ENCODE measurements around the gene FRMPD2. TPM values are rescaled to one million over a fixed set of nuclear protein-coding genes. Genes with fewer than 3 reads are reported as not detected.
A peak's percentile ranks its signal among the peaks of the same experiment; 100 is the strongest.

Gene FRMPD2
- total and polyA plus RNA-seq, 2 experiments from 2014 or later, result not detected

- peaks cover 20% of the 10 kb centered on the region; the same call in 1 of the 2 replicates for H4K20me1 ChIP-seq (replicated peaks; ENCODE audit: insufficient read depth)
- H3K27me3 ChIP-seq (ENCODE audit: insufficient read depth), result 0 out of 2 replicates have a peak, but pooled peaks cover 6% of the 10 kb centered on the region
- DNase-seq (ENCODE audit: low spot score), result peak; percentile 96
- peaks cover 13% of the 10 kb centered on the region for H3K4me1 ChIP-seq (ENCODE audit: insufficient read depth)
- Mint-ChIP-seq H3K9me3 (no peaks in the 10 kb centered on the region; the same call in 2 of the 3 replicates), H3K4me3 (peak within 1 kb of the TSS; percentile 80), H3K27me3 (ENCODE audit: insufficient read depth, low read depth, poor library complexity) (peaks cover 2% of the 10 kb centered on the region), H3K4me1 (peaks cover 21% of the 10 kb centered on the region), H3K36me3 (ENCODE audit: low read depth) (no peaks in the 10 kb centered on the region), H3K27ac (peak within 1 kb of the TSS; percentile 63)
- H3K9me2 ChIP-seq (ENCODE audit: insufficient read depth), result peaks cover 9% of the 10 kb centered on the region; the same call in 1 of the 2 replicates
- peak within 1 kb of the TSS; percentile 85 for H3K4me2 ChIP-seq
- TF ChIP-seq NANOG (IDR thresholded peaks at IDR 0.05; ENCODE audit: borderline replicate concordance), result no peak
- no peak for TF ChIP-seq ZNF114 (CRISPR knock-in tag; IDR thresholded peaks at IDR 0.05)
- no peak for TF ChIP-seq JUNB (IDR thresholded peaks at IDR 0.05; ENCODE audit: unreplicated experiment)
- TF ChIP-seq CTCF (conservative IDR thresholded peaks at IDR 0.05; ENCODE audit: low read depth in 2 of 2), result peak in 1 of 2 experiments; percentile 30; a peak in 1 of 4 replicates
- TF ChIP-seq, protein P1, sequence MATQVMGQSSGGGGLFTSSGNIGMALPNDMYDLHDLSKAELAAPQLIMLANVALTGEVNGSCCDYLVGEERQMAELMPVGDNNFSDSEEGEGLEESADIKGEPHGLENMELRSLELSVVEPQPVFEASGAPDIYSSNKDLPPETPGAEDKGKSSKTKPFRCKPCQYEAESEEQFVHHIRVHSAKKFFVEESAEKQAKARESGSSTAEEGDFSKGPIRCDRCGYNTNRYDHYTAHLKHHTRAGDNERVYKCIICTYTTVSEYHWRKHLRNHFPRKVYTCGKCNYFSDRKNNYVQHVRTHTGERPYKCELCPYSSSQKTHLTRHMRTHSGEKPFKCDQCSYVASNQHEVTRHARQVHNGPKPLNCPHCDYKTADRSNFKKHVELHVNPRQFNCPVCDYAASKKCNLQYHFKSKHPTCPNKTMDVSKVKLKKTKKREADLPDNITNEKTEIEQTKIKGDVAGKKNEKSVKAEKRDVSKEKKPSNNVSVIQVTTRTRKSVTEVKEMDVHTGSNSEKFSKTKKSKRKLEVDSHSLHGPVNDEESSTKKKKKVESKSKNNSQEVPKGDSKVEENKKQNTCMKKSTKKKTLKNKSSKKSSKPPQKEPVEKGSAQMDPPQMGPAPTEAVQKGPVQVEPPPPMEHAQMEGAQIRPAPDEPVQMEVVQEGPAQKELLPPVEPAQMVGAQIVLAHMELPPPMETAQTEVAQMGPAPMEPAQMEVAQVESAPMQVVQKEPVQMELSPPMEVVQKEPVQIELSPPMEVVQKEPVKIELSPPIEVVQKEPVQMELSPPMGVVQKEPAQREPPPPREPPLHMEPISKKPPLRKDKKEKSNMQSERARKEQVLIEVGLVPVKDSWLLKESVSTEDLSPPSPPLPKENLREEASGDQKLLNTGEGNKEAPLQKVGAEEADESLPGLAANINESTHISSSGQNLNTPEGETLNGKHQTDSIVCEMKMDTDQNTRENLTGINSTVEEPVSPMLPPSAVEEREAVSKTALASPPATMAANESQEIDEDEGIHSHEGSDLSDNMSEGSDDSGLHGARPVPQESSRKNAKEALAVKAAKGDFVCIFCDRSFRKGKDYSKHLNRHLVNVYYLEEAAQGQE (IDR thresholded peaks at IDR 0.05; ENCODE audit: unreplicated experiment), result no peak
- TF ChIP-seq POLR2AphosphoS5 (IDR thresholded peaks at IDR 0.05; ENCODE audit: low read depth), result peak; percentile 73
- TF ChIP-seq EZH2phosphoT487 (IDR thresholded peaks at IDR 0.05; ENCODE audit: unreplicated experiment), result no peak
- TF ChIP-seq STAT1 (IDR thresholded peaks at IDR 0.05; ENCODE audit: unreplicated experiment), result no peak
- TF ChIP-seq EZH2 (IDR thresholded peaks at IDR 0.05; ENCODE audit: low read depth, unreplicated experiment), result no peak
- TF ChIP-seq CREB1 (CRISPR knock-in tag; IDR thresholded peaks at IDR 0.05; ENCODE audit: low read depth), result peak; percentile 76
- TF ChIP-seq, protein P2, sequence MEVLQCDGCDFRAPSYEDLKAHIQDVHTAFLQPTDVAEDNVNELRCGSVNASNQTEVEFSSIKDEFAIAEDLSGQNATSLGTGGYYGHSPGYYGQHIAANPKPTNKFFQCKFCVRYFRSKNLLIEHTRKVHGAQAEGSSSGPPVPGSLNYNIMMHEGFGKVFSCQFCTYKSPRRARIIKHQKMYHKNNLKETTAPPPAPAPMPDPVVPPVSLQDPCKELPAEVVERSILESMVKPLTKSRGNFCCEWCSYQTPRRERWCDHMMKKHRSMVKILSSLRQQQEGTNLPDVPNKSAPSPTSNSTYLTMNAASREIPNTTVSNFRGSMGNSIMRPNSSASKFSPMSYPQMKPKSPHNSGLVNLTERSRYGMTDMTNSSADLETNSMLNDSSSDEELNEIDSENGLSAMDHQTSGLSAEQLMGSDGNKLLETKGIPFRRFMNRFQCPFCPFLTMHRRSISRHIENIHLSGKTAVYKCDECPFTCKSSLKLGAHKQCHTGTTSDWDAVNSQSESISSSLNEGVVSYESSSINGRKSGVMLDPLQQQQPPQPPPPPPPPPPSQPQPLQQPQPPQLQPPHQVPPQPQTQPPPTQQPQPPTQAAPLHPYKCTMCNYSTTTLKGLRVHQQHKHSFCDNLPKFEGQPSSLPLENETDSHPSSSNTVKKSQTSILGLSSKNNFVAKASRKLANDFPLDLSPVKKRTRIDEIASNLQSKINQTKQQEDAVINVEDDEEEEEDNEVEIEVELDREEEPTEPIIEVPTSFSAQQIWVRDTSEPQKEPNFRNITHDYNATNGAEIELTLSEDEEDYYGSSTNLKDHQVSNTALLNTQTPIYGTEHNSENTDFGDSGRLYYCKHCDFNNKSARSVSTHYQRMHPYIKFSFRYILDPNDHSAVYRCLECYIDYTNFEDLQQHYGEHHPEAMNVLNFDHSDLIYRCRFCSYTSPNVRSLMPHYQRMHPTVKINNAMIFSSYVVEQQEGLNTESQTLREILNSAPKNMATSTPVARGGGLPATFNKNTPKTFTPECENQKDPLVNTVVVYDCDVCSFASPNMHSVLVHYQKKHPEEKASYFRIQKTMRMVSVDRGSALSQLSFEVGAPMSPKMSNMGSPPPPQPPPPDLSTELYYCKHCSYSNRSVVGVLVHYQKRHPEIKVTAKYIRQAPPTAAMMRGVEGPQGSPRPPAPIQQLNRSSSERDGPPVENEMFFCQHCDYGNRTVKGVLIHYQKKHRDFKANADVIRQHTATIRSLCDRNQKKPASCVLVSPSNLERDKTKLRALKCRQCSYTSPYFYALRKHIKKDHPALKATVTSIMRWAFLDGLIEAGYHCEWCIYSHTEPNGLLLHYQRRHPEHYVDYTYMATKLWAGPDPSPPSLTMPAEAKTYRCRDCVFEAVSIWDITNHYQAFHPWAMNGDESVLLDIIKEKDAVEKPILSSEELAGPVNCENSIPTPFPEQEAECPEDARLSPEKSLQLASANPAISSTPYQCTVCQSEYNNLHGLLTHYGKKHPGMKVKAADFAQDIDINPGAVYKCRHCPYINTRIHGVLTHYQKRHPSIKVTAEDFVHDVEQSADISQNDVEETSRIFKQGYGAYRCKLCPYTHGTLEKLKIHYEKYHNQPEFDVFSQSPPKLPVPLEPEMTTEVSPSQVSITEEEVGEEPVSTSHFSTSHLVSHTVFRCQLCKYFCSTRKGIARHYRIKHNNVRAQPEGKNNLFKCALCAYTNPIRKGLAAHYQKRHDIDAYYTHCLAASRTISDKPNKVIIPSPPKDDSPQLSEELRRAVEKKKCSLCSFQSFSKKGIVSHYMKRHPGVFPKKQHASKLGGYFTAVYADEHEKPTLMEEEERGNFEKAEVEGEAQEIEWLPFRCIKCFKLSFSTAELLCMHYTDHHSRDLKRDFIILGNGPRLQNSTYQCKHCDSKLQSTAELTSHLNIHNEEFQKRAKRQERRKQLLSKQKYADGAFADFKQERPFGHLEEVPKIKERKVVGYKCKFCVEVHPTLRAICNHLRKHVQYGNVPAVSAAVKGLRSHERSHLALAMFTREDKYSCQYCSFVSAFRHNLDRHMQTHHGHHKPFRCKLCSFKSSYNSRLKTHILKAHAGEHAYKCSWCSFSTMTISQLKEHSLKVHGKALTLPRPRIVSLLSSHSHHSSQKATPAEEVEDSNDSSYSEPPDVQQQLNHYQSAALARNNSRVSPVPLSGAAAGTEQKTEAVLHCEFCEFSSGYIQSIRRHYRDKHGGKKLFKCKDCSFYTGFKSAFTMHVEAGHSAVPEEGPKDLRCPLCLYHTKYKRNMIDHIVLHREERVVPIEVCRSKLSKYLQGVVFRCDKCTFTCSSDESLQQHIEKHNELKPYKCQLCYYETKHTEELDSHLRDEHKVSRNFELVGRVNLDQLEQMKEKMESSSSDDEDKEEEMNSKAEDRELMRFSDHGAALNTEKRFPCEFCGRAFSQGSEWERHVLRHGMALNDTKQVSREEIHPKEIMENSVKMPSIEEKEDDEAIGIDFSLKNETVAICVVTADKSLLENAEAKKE (CRISPR knock-in tag; IDR thresholded peaks at IDR 0.05), result no peak
- TF ChIP-seq, protein P3, sequence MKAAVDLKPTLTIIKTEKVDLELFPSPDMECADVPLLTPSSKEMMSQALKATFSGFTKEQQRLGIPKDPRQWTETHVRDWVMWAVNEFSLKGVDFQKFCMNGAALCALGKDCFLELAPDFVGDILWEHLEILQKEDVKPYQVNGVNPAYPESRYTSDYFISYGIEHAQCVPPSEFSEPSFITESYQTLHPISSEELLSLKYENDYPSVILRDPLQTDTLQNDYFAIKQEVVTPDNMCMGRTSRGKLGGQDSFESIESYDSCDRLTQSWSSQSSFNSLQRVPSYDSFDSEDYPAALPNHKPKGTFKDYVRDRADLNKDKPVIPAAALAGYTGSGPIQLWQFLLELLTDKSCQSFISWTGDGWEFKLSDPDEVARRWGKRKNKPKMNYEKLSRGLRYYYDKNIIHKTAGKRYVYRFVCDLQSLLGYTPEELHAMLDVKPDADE (IDR thresholded peaks at IDR 0.05), result no peak
- no peak for TF ChIP-seq ZNF331 (CRISPR knock-in tag; IDR thresholded peaks at IDR 0.05; ENCODE audit: low read depth)
- no peaks in the 10 kb centered on the region for H3K36me3 ChIP-seq (ENCODE audit: insufficient read depth)
- no peaks in the 10 kb centered on the region; the same call in 1 of the 2 replicates for H3F3A ChIP-seq (replicated peaks; ENCODE audit: low read depth)
- H3K79me2 ChIP-seq (replicated peaks; ENCODE audit: insufficient read depth), result peaks cover 43% of the 10 kb centered on the region
- peak within 1 kb of the TSS; percentile 99 for H2AFZ ChIP-seq
- H3K4me3 ChIP-seq, result peak within 1 kb of the TSS; percentile 92
- peak within 1 kb of the TSS; percentile 50; the same call in 1 of the 2 replicates for H3K27ac ChIP-seq (ENCODE audit: low read depth)
- ATAC-seq, result peak; percentile 89
Measured at GRCh38 chr10:48306265-48306869, 31.9 kb upstream of the FRMPD2 start, which contains the start of gene MAPK8. Gene MAPK8 (plus strand): TSS chr10:48306677. CDS start chr10:48401661, 94,984 bp downstream.

All from GM23338 (cell line).